Measurements from ENCODE around the gene KRT8.

DNA sequence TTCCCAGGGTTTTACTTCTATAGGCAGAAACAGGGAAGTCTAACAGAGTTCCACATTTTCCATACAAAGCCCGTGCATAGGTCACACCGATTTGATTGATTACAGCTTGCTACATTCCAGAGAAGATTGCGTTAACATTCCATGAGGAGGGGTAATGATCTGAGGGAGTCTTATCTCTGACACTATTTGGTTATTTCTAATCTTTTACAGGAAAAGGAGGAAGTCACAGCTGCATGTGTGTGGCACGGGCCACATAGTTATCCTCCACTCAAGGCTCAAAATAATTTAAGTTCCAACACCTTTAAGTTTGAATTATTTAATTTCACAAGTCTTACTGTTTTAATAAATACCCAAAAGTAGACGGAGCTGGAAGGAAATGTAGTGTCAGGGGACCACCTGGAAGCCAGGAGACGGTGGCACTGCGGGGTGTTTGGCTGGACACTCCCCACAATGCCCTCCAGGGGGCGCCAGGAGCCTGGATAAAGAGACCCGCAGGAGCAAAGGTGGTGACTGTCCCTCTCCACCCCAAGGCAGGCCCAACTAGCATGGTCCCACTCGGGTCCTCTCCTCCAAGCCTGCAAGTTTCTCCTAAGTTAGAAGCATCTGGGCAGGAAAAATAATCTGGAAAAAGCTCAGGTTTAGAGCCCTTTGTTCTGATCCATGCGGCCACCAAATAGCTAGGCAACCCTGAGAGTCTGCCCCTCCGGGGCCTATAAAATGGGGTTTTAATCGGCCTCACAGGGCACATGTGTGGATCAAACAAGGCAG, 20.2 kb downstream of the KRT8 start:
- TF ChIP-seq, protein P1, sequence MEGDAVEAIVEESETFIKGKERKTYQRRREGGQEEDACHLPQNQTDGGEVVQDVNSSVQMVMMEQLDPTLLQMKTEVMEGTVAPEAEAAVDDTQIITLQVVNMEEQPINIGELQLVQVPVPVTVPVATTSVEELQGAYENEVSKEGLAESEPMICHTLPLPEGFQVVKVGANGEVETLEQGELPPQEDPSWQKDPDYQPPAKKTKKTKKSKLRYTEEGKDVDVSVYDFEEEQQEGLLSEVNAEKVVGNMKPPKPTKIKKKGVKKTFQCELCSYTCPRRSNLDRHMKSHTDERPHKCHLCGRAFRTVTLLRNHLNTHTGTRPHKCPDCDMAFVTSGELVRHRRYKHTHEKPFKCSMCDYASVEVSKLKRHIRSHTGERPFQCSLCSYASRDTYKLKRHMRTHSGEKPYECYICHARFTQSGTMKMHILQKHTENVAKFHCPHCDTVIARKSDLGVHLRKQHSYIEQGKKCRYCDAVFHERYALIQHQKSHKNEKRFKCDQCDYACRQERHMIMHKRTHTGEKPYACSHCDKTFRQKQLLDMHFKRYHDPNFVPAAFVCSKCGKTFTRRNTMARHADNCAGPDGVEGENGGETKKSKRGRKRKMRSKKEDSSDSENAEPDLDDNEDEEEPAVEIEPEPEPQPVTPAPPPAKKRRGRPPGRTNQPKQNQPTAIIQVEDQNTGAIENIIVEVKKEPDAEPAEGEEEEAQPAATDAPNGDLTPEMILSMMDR (conservative IDR thresholded peaks at IDR 0.05 in 1 of 2, IDR thresholded peaks at IDR 0.05 in 1 of 2; ENCODE audit: extremely low read depth in 1 of 2, insufficient read depth in 1 of 2, low read depth in 1 of 2, low read length in 2 of 2): peak; percentile 75 to 92
- TF ChIP-seq EZH2 (IDR thresholded peaks at IDR 0.05; ENCODE audit: borderline replicate concordance, low read length): no peak
